ENCODE results near the gene UBAC1.

GRCh38 chr9:135890190-135891026, 70.8 kb downstream of the UBAC1 start:
- TF ChIP-seq POLR2A (IDR thresholded peaks at IDR 0.05; ENCODE audit: low read length) (no peak), GATA1 (IDR thresholded peaks at IDR 0.05; ENCODE audit: low read depth, low read length) (no peak)

Measured in erythroblast (primary cell).